Esophagus muscularis mucosa (tissue), 3 donors: ENCODE results near the gene WDR27.

ENCODE experiments used
- CTCF ChIP-seq, 3 experiments: fragments of 200-600 bp in 2 of 3; fragments of 450-650 bp in 1 of 3; sonication (generic) in 2 of 3; IDR thresholded peaks; one replicate each; pipeline ENCODE4 v1.5.1; 2017 to 2019; ENCODE audit warnings: antibody characterized with exemption in 3 of 3, mild to moderate bottlenecking in 2 of 3, moderate library complexity in 1 of 3
- POLR2A ChIP-seq: fragments of 450-650 bp; IDR thresholded peaks from one replicate; pipeline ENCODE4 v1.6.1; 2017; ENCODE audit warnings: antibody characterized with exemption, moderate library complexity, mild to moderate bottlenecking, low read depth

- TF ChIP-seq CTCF (IDR thresholded peaks at IDR 0.05) (no peak), POLR2A (no peak)
Observed at GRCh38 chr6:169455470-169455869, 246.4 kb downstream of the WDR27 start.
